ENCODE data around the gene IL17REL. TPM values are rescaled to one million over a fixed set of nuclear protein-coding genes. Genes with fewer than 3 reads are reported as not detected.

The IL17REL gene
- total RNA-seq, 1 experiment from 2014 or later: 0.24 TPM

DNA sequence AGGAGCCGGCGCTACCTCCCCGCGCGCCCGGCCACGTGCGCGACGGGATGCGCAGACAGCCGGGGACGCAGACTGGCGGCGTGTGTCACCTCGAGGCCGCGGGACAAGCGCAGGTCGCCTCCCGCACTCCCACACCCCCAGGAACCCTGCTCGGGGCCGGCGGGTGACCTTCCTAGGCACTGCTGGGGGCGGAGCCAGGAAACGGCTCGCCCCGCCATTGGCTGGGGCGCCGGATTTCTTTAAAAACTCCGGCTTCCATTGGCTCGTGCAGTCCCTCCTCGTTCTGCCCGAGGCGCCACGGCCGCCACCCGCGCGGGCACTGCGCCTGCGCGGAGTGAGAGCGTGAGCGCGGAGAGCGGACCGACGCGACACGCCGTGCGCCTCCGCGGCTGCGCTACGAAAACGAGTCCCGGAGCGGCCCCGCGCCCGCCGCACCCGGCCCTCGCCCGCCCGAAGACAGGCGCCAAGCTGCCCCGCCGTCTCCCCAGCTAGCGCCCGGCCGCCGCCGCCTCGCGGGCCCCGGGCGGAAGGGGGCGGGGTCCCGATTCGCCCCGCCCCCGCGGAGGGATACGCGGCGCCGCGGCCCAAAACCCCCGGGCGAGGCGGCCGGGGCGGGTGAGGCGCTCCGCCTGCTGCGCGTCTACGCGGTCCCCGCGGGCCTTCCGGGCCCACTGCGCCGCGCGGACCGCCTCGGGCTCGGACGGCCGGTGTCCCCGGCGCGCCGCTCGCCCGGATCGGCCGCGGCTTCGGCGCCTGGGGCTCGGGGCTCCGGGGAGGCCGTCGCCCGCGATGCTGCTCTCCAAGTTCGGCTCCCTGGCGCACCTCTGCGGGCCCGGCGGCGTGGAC lies 52.2 kb downstream of the IL17REL start, which contains the start of gene PIM3 (continued):
- TF ChIP-seq, protein P1, sequence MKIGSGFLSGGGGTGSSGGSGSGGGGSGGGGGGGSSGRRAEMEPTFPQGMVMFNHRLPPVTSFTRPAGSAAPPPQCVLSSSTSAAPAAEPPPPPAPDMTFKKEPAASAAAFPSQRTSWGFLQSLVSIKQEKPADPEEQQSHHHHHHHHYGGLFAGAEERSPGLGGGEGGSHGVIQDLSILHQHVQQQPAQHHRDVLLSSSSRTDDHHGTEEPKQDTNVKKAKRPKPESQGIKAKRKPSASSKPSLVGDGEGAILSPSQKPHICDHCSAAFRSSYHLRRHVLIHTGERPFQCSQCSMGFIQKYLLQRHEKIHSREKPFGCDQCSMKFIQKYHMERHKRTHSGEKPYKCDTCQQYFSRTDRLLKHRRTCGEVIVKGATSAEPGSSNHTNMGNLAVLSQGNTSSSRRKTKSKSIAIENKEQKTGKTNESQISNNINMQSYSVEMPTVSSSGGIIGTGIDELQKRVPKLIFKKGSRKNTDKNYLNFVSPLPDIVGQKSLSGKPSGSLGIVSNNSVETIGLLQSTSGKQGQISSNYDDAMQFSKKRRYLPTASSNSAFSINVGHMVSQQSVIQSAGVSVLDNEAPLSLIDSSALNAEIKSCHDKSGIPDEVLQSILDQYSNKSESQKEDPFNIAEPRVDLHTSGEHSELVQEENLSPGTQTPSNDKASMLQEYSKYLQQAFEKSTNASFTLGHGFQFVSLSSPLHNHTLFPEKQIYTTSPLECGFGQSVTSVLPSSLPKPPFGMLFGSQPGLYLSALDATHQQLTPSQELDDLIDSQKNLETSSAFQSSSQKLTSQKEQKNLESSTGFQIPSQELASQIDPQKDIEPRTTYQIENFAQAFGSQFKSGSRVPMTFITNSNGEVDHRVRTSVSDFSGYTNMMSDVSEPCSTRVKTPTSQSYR (CRISPR knock-in tag; IDR thresholded peaks at IDR 0.05): no peak
- TF ChIP-seq JUN (CRISPR knock-in tag; IDR thresholded peaks at IDR 0.05) (no peak), PRRX2 (CRISPR knock-in tag; IDR thresholded peaks at IDR 0.05) (no peak), ESRRA (CRISPR knock-in tag; IDR thresholded peaks at IDR 0.05; ENCODE audit: borderline replicate concordance) (peak; percentile 67; the same call in 1 of the 2 replicates), SP1 (CRISPR knock-in tag; conservative IDR thresholded peaks at IDR 0.05) (peak; percentile 98), NFYB (CRISPR knock-in tag; conservative IDR thresholded peaks at IDR 0.05; ENCODE audit: low read depth) (peak; percentile 58), ZNF138 (CRISPR knock-in tag; conservative IDR thresholded peaks at IDR 0.05) (no peak), GTF2I (CRISPR knock-in tag; conservative IDR thresholded peaks at IDR 0.05) (no peak), ATF1 (CRISPR knock-in tag; IDR thresholded peaks at IDR 0.05) (peak; percentile 84), JAZF1 (CRISPR knock-in tag; IDR thresholded peaks at IDR 0.05) (no peak), ETV6 (CRISPR knock-in tag; IDR thresholded peaks at IDR 0.05) (0 out of 2 replicates have a peak, but pooled peaks have one; percentile 14)
- TF ChIP-seq, protein P2, sequence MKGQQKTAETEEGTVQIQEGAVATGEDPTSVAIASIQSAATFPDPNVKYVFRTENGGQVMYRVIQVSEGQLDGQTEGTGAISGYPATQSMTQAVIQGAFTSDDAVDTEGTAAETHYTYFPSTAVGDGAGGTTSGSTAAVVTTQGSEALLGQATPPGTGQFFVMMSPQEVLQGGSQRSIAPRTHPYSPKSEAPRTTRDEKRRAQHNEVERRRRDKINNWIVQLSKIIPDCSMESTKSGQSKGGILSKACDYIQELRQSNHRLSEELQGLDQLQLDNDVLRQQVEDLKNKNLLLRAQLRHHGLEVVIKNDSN (CRISPR knock-in tag; IDR thresholded peaks at IDR 0.05): 0 out of 2 replicates have a peak, but pooled peaks have one; percentile 26
- TF ChIP-seq, protein P3, sequence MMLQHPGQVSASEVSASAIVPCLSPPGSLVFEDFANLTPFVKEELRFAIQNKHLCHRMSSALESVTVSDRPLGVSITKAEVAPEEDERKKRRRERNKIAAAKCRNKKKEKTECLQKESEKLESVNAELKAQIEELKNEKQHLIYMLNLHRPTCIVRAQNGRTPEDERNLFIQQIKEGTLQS (CRISPR knock-in tag; conservative IDR thresholded peaks at IDR 0.05): no peak
- TF ChIP-seq, protein P4, sequence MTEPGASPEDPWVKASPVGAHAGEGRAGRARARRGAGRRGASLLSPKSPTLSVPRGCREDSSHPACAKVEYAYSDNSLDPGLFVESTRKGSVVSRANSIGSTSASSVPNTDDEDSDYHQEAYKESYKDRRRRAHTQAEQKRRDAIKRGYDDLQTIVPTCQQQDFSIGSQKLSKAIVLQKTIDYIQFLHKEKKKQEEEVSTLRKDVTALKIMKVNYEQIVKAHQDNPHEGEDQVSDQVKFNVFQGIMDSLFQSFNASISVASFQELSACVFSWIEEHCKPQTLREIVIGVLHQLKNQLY (CRISPR knock-in tag; IDR thresholded peaks at IDR 0.05): no peak
- TF ChIP-seq, protein P5, sequence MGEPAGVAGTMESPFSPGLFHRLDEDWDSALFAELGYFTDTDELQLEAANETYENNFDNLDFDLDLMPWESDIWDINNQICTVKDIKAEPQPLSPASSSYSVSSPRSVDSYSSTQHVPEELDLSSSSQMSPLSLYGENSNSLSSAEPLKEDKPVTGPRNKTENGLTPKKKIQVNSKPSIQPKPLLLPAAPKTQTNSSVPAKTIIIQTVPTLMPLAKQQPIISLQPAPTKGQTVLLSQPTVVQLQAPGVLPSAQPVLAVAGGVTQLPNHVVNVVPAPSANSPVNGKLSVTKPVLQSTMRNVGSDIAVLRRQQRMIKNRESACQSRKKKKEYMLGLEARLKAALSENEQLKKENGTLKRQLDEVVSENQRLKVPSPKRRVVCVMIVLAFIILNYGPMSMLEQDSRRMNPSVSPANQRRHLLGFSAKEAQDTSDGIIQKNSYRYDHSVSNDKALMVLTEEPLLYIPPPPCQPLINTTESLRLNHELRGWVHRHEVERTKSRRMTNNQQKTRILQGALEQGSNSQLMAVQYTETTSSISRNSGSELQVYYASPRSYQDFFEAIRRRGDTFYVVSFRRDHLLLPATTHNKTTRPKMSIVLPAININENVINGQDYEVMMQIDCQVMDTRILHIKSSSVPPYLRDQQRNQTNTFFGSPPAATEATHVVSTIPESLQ (CRISPR knock-in tag; IDR thresholded peaks at IDR 0.05): no peak
- TF ChIP-seq, protein P6, sequence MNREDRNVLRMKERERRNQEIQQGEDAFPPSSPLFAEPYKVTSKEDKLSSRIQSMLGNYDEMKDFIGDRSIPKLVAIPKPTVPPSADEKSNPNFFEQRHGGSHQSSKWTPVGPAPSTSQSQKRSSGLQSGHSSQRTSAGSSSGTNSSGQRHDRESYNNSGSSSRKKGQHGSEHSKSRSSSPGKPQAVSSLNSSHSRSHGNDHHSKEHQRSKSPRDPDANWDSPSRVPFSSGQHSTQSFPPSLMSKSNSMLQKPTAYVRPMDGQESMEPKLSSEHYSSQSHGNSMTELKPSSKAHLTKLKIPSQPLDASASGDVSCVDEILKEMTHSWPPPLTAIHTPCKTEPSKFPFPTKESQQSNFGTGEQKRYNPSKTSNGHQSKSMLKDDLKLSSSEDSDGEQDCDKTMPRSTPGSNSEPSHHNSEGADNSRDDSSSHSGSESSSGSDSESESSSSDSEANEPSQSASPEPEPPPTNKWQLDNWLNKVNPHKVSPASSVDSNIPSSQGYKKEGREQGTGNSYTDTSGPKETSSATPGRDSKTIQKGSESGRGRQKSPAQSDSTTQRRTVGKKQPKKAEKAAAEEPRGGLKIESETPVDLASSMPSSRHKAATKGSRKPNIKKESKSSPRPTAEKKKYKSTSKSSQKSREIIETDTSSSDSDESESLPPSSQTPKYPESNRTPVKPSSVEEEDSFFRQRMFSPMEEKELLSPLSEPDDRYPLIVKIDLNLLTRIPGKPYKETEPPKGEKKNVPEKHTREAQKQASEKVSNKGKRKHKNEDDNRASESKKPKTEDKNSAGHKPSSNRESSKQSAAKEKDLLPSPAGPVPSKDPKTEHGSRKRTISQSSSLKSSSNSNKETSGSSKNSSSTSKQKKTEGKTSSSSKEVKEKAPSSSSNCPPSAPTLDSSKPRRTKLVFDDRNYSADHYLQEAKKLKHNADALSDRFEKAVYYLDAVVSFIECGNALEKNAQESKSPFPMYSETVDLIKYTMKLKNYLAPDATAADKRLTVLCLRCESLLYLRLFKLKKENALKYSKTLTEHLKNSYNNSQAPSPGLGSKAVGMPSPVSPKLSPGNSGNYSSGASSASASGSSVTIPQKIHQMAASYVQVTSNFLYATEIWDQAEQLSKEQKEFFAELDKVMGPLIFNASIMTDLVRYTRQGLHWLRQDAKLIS (CRISPR knock-in tag; IDR thresholded peaks at IDR 0.05; ENCODE audit: borderline replicate concordance): no peak
- TF ChIP-seq, protein P7, sequence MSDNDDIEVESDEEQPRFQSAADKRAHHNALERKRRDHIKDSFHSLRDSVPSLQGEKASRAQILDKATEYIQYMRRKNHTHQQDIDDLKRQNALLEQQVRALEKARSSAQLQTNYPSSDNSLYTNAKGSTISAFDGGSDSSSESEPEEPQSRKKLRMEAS (CRISPR knock-in tag; IDR thresholded peaks at IDR 0.05): peak; percentile 72; the same call in 1 of the 2 replicates
- TF ChIP-seq, protein P8, sequence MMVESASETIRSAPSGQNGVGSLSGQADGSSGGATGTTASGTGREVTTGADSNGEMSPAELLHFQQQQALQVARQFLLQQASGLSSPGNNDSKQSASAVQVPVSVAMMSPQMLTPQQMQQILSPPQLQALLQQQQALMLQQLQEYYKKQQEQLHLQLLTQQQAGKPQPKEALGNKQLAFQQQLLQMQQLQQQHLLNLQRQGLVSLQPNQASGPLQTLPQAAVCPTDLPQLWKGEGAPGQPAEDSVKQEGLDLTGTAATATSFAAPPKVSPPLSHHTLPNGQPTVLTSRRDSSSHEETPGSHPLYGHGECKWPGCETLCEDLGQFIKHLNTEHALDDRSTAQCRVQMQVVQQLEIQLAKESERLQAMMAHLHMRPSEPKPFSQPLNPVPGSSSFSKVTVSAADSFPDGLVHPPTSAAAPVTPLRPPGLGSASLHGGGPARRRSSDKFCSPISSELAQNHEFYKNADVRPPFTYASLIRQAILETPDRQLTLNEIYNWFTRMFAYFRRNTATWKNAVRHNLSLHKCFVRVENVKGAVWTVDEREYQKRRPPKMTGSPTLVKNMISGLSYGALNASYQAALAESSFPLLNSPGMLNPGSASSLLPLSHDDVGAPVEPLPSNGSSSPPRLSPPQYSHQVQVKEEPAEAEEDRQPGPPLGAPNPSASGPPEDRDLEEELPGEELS (CRISPR knock-in tag; IDR thresholded peaks at IDR 0.05): no peak; the same call in none of the 2 replicates
- TF ChIP-seq, protein P9, sequence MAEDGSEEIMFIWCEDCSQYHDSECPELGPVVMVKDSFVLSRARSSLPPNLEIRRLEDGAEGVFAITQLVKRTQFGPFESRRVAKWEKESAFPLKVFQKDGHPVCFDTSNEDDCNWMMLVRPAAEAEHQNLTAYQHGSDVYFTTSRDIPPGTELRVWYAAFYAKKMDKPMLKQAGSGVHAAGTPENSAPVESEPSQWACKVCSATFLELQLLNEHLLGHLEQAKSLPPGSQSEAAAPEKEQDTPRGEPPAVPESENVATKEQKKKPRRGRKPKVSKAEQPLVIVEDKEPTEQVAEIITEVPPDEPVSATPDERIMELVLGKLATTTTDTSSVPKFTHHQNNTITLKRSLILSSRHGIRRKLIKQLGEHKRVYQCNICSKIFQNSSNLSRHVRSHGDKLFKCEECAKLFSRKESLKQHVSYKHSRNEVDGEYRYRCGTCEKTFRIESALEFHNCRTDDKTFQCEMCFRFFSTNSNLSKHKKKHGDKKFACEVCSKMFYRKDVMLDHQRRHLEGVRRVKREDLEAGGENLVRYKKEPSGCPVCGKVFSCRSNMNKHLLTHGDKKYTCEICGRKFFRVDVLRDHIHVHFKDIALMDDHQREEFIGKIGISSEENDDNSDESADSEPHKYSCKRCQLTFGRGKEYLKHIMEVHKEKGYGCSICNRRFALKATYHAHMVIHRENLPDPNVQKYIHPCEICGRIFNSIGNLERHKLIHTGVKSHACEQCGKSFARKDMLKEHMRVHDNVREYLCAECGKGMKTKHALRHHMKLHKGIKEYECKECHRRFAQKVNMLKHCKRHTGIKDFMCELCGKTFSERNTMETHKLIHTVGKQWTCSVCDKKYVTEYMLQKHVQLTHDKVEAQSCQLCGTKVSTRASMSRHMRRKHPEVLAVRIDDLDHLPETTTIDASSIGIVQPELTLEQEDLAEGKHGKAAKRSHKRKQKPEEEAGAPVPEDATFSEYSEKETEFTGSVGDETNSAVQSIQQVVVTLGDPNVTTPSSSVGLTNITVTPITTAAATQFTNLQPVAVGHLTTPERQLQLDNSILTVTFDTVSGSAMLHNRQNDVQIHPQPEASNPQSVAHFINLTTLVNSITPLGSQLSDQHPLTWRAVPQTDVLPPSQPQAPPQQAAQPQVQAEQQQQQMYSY (CRISPR knock-in tag; IDR thresholded peaks at IDR 0.05): no peak

All from WTC11 (cell line).